SIG-M5 treated with dmso at 0.1 percent for 504 hours (cell line): ENCODE measurements around the gene GREB1.
"Not testable (repeated sequence)": the region's sequence is repeated elsewhere in the genome, so short reads cannot be mapped to it uniquely, and the experiment has no call there.

Source experiments
- DNase-seq: peaks from one replicate; lab custom pipeline; 2025; ENCODE audit not compliant: unreplicated experiment; lab: John Stamatoyannopoulos, UW

The GREB1 gene

DNA sequence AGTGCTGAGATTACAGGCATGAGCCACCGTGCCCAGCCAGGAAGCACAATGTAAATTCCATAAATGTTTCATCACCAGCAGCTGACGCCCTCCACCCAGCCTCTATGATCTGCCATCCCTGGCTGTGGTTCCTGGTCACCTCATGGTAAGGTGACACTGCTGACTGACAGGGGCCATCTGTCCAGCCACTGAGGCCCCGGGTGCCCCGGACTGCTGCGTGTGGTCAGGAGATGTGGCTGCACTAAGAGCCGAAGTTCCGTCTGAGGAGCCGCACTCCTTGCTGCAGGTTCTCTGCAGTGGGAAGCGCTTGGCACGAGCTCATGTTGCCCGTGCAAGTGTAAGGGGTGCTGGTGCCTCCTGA lies 125.2 kb downstream of the GREB1 start:
- DNase-seq, result no peak

DNA sequence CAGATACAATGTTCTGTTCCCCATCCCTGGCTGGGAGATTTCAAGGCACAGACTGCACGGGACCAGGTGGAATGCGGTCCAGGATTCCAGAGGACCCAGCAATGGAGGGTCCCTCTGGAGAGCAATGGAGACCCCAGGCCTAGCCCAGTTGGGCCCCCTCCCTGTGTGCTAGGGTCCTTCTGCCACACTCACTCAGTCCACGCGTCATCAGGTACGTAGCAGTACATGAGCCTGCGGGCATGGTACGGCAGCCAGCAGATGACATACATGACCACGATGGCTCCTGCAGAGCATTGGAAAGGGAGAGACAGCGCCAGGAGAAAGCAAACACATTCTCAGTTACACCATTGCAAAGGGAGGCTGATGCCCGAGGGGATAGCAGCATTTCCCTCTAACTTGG lies 126.0 kb downstream of the GREB1 start:
- DNase-seq, result no peak

DNA sequence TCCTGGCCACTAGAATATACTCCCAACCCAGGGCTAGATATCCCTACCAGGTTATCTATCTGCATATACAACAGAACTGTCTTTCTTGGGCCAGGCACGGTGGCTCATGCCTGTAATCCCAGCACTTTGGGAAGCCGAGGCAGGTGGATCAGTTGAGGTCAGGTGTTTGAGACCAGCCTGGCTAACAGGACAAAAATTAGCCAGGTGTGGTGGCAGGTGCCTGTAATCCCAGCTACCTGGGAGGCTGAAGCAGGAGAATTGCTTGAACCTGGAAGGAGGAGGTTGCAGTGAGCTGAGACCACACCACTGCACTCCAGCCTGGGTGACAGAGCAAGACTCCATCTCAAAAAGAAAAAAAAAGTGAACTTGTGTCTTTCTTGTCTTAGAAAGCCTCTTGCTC lies 126.6 kb downstream of the GREB1 start:
- not testable (repeated sequence) for DNase-seq

DNA sequence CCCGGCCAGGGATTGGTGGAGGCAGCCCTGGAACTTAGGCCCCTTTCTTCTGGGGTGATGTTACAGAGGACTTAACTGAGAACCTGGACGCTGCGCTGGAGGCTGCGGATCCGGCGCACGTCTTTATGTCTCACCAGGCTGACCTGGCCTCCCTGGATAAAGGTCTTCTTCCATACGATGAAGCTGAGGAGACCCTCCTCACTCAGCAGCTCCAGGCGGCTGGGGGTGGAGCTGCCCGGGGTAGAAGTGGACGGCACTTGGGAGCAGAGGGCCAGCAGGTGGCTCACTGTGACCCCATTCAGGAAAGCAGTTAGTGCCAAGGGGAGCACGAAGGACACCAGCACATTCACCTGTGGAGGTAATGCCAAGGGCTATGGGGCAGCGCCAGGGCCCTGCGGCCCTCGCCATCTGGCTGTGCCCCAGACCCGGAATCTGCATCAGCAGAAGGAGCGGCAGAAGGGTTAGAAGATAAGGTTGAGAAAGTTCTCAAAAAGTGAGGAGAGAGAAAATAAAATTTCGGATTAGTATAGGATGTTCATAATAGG lies 128.1 kb downstream of the GREB1 start:
- no peak for DNase-seq

GRCh38 chr2:11662882-11663281 lies 129.0 kb downstream of the GREB1 start:
- DNase-seq, result no peak

GRCh38 chr2:11663427-11663826 lies 129.6 kb downstream of the GREB1 start:
- DNase-seq, result no peak

GRCh38 chr2:11665028-11665427 lies 131.2 kb downstream of the GREB1 start:
- no peak for DNase-seq

DNA sequence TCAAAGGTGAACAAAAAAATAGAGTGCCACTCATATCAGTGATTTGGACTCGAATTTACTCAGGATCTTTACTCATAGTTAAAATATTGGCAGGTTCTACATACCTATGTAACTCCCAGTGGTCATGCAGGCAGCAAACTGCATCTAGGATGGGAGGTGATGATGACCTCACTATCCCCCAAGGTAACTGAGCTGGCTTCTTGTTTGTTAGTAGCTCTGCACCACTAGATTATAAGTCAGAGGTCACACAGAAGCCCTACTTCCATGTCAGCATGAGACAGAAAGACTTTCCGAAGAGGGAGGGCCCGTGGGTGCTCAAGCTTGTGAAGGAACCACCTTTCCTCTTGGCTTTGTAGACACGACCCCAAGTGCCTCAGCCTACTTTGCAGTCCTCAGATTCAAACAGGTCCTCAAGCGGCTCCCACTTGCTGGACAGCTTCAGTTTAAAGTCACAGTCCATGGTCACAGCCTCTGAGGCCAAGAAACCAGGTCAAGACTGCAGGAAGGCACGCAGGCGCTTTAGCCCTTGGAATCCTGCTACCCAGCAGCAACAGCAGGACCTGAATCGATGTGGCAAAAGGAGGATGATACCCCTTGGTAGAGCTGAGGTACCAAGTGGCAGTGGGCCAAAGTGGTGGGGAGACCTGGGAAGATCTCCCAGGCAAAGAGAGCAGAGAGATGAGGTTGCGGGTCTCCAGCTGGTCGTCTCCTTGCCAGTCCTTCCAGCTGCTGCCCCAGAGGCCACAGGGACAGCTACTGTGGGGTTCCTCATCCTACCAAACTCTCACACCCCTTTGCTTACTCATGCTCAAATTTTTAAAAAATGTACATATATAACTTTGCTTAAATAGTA lies 131.9 kb downstream of the GREB1 start:
- no peak for DNase-seq

- no peak for DNase-seq
These were observed 133.3 kb downstream of the GREB1 start for GRCh38 chr2:11667194-11667593.

DNA sequence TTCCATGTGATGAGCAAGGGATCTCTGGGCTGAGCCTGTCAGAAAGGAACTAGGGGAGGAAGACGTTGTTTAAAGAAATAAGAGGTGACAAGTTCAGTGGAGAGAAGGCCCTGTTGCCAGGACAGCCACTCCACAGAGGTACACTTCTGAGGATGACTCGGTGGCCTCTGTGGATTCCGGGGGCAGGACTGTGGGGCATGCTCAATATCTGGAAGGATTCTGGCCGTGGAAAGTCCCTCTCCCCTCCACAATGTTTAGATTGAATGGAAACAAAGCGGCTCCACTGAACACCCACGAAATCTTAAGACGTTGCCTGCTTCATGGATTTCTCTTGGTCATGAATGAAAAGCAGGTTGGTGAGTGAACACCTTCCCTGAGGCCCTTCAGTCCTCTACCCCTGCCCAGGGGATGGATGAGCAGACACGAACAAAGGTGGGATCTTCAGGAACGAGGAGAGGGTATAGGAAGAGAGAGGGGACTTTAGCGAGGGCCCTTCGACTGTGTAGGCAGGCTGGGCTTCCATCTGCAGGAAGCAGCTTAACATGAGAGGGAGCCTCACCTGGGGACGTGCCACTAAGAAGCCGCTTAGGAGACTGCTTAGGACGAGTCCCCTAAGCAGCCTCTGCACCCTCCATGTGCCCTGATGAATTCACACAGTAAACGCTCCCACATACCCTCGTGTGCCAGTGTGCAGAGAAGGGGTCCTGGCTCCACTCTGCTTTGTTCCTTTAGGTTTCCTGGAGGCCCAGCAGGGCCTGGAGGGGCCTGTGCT lies 134.2 kb downstream of the GREB1 start:
- no peak for DNase-seq

DNA sequence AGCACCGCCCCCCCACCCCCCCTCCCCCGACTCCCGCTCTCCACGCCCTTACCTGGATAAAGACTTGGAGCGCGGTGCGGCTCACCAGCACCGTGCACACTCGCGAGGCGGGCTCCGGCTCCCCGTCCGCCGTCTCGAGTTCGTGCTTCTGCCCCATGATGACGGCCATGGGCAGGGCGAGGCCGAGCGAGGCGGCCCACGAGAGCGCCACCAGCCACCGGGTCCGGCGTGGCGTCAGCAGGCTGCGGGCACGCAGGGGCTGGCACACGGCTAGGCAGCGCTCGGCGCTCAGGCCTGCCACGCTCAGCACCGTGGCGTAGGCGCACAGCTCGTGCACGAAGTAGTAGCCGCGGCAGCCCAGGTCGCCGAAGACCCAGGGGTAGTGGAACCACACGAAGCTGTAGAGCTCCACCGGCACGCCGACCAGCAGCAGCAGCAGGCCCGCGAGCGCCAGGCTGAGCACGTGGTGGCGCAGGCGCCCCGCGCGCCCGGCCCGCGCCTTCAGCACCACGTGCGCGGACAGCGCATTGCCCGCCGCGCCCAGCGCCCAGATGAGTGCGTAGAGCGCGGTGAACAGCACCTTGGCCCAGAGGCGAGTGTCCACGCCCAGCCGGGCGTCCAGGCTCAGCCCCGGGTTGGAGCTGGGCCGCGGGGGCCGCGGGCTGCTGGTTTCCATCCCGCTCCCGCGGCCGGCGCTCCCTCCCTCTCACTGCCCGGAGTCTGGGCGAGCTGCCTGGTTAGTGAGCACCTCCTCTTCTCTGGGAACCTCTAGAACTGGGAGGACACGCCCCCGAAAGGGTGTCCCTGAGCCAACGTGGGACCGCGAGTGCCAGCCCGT lies 135.8 kb downstream of the GREB1 start, which contains the start of gene NTSR2:
TSS of gene NTSR2 (minus strand) at position 742 of the 838 bp plus-strand sequence. CDS start at position 676, 66 bp downstream.
- DNase-seq, result no peak

DNA sequence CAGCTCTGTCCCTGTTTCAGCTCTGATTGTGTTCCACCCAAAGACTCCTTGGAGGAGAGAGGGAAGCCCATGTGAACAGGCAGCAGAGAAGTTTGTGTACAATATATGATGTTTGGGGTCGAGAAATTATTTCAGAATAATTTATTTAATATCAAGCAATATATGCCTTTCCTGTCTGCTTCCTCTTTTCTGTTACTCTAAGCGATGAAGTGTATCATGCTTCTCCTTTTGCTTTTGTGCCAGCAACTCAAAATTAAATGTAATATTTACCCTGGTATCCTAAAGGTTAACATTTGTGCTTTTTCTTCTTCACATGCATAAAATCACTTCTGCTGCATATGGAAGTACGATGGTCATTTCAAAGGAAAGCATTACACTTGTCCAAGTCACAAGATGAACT lies 138.6 kb downstream of the GREB1 start:
- no peak for DNase-seq

GRCh38 chr2:11674983-11675382 lies 141.1 kb downstream of the GREB1 start:
- no peak for DNase-seq

DNA sequence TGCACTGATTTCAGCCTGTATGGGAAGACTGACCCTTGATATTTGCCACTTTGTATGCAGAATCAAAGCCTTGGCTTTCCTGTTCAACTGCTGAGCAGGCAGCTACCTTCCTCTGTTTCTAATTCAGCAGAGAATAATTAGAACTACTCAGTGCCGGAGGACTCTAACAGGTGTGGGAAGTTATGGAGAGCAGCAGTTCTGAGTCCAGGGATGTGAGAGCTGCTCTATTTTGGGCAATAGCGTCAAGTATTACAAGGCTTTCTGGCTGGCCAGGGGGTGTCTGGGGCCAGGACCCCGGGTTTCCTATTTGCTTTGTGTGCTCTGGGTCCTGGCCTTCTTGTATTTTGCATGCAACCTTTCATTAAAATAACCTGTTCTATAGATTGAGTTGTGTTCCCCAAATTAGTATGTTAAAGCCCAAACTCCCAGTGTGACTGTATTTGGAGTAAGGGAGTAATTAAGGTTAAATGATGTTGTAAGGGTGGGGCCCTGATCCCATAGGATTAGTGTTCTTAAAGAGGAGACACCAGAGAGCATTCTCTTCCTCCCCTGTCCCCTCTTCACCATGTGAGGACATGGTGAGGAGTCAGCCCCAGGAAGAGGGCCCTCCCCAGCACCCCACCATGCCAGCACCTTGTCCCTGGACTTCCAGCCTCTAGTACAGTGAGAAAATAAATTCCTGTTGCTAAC lies 141.7 kb downstream of the GREB1 start:
- no peak for DNase-seq

- no peak for DNase-seq
These were observed 142.8 kb downstream of the GREB1 start for GRCh38 chr2:11676640-11677039.

GRCh38 chr2:11677136-11678055 lies 143.6 kb downstream of the GREB1 start:
- no peak for DNase-seq

- no peak for DNase-seq
These were observed 144.6 kb downstream of the GREB1 start for GRCh38 chr2:11678306-11678960.

GRCh38 chr2:11679016-11679415 lies 145.2 kb downstream of the GREB1 start:
- DNase-seq, result no peak
